Brain microvascular endothelial cell (primary cell): ENCODE measurements around the gene SURF4.

ENCODE experiments used
- DNase-seq: peaks from one replicate; pipeline ENCODE4 v3.0.0-alpha.2; 2020
- H3K27ac ChIP-seq: fragments of 250-450 bp; sonication (Bioruptor Pico); 2 replicates; pipeline ENCODE4 v1.5.1; 2020; ENCODE audit warnings: mild to moderate bottlenecking, moderate library complexity
- H3K27me3 ChIP-seq: fragments of 250-450 bp; sonication (Bioruptor Pico); replicated peaks from 2 replicates; pipeline ENCODE4 v1.5.1; 2020; ENCODE audit warnings: mild to moderate bottlenecking
- H3K36me3 ChIP-seq: fragments of 250-450 bp; sonication (Bioruptor Pico); replicated peaks from 2 replicates; pipeline ENCODE4 v1.5.1; 2020; ENCODE audit warnings: mild to moderate bottlenecking
- H3K4me3 ChIP-seq: 2 replicates; pipeline ENCODE4 v1.5.1; 2011; ENCODE audit warnings: low read depth, mild to moderate bottlenecking, control low read depth, low read length, moderate library complexity
- CTCF ChIP-seq: IDR thresholded peaks from 2 replicates; pipeline ENCODE4 v1.5.1; 2011; ENCODE audit warnings: low read depth, mild to moderate bottlenecking, moderate library complexity, low read length, control low read depth, inconsistent platforms; ENCODE audit errors: missing control alignments
- in situ Hi-C: cut with HindIII; loops from 2 replicates; pipeline ENCODE4 v1.10.0; 2017; ENCODE audit warnings: low sequenced_read_pairs, low pct_ligation_motif_present

Gene SURF4

GRCh38 chr9:133372144-133372543 lies 3.7 kb downstream of the SURF4 start:
- Histone ChIP-seq H3K36me3 (peaks cover 53% of the 10 kb centered on the region), H3K4me3 (no peak overlapping the region), H3K27me3 (no peaks in the 10 kb centered on the region), H3K27ac (no peak overlapping the region)
- no peak for DNase-seq
- no peak for TF ChIP-seq CTCF
- in situ Hi-C loops, result no loop called here

GRCh38 chr9:133371261-133371711 lies 4.6 kb downstream of the SURF4 start:
- no peak for TF ChIP-seq CTCF
- H3K36me3 ChIP-seq, result peaks cover 62% of the 10 kb centered on the region
- no peak overlapping the region for H3K27ac ChIP-seq
- no peak overlapping the region for H3K4me3 ChIP-seq
- no peaks in the 10 kb centered on the region for H3K27me3 ChIP-seq
- in situ Hi-C loops, result no loop called here
- DNase-seq, result peak; percentile 35

- no peaks in the 10 kb centered on the region for H3K27me3 ChIP-seq
- peaks cover 67% of the 10 kb centered on the region for H3K36me3 ChIP-seq
- no peak overlapping the region for H3K4me3 ChIP-seq
- DNase-seq, result no peak
- TF ChIP-seq CTCF, result no peak
- in situ Hi-C loops, result no loop called here
- no peak overlapping the region for H3K27ac ChIP-seq
These were observed 5.2 kb downstream of the SURF4 start for GRCh38 chr9:133370685-133371084.

- in situ Hi-C loops, result no loop called here
- H3K27ac ChIP-seq, result no peak overlapping the region
- TF ChIP-seq CTCF, result no peak
- no peak overlapping the region for H3K4me3 ChIP-seq
- no peak for DNase-seq
- peaks cover 73% of the 10 kb centered on the region for H3K36me3 ChIP-seq
- H3K27me3 ChIP-seq, result no peaks in the 10 kb centered on the region
These were observed 5.9 kb downstream of the SURF4 start for GRCh38 chr9:133369933-133370332.

- H3K27ac ChIP-seq, result no peak overlapping the region
- in situ Hi-C loops, result no loop called here
These were observed 6.4 kb downstream of the SURF4 start for GRCh38 chr9:133369422-133369821.

More at GRCh38 chr9:133369422-133369821, 6.4 kb downstream of the SURF4 start:
- no peak for TF ChIP-seq CTCF
- DNase-seq, result no peak
- H3K36me3 ChIP-seq, result peaks cover 75% of the 10 kb centered on the region
- H3K27me3 ChIP-seq, result no peaks in the 10 kb centered on the region
- no peak overlapping the region for H3K4me3 ChIP-seq
